Upper lobe of left lung (tissue), 4 donors: ENCODE measurements around the gene KRTAP9-6.
"Not testable (repeated sequence)": the region's sequence is repeated elsewhere in the genome, so short reads cannot be mapped to it uniquely, and the experiment has no call there.

ENCODE experiments used
- CTCF ChIP-seq, 6 experiments: fragments of 450-650 bp in 4 of 6; fragments of 200-600 bp in 2 of 6; sonication (generic) in 2 of 6; IDR thresholded peaks; one replicate each; pipeline ENCODE4 v1.5.1; 2016 to 2019; ENCODE audit warnings: antibody characterized with exemption in 6 of 6
- POLR2A ChIP-seq, 4 donors: fragments of 450-650 bp; IDR thresholded peaks; one replicate each; pipeline ENCODE4 v1.5.1; 2016 to 2017; ENCODE audit warnings: antibody characterized with exemption in 4 of 4, mild to moderate bottlenecking in 2 of 4

- not testable (repeated sequence) for TF ChIP-seq CTCF, POLR2A (IDR thresholded peaks at IDR 0.05)
These were observed 38.5 kb upstream of the KRTAP9-6 start, which contains the start of gene KRTAP9-2 for GRCh38 chr17:41226598-41227095.
